K562 (cell line): ENCODE results near the gene NR3C1. TPM values are rescaled to one million over a fixed set of nuclear protein-coding genes. Genes with fewer than 3 reads are reported as not detected.

Experiments
- CHD7 ChIP-seq: fragments of 200-600 bp; sonication (generic); IDR thresholded peaks from one replicate; pipeline ENCODE4 v1.6.1; 2012; ENCODE audit warnings: mild to moderate bottlenecking, low read depth, low read length, inconsistent platforms
- GTF2E2 ChIP-seq: fragments of 200-800 bp; sonication (Bioruptor generic); IDR thresholded peaks from 2 replicates; pipeline ENCODE4 v1.6.1; 2016; ENCODE audit warnings: missing genetic modification characterization, missing compliant biosample characterization
- MYNN ChIP-seq, 2 experiments: sonication (generic); formaldehyde crosslinking in 1 of 2; IDR thresholded peaks; 2 replicates each; pipeline versions ENCODE4 v1.5.0 to v1.6.1; 2016 to 2020; ENCODE audit warnings: antibody characterized with exemption in 1 of 2, missing genetic modification reagents in 1 of 2
- POLR2B ChIP-seq: fragments of 450-650 bp; IDR thresholded peaks from 2 replicates; pipeline ENCODE4 v1.6.1; 2018; ENCODE audit warnings: low read depth; ENCODE audit not compliant: partially characterized antibody
- RHOXF2B ChIP-seq: fragments of 250-450 bp; sonication (Bioruptor Pico); conservative IDR thresholded peaks from 2 replicates; pipeline ENCODE4 v1.5.1; 2021
- ZBTB5 ChIP-seq: fragments of 450-650 bp; IDR thresholded peaks from 2 replicates; pipeline ENCODE4 v1.6.1; 2017; ENCODE audit warnings: antibody characterized with exemption
- ZHX1 ChIP-seq: fragments of 150-350 bp; conservative IDR thresholded peaks from 2 replicates; pipeline ENCODE4 v1.6.1; 2014; ENCODE audit warnings: low read length
- polyA plus RNA-seq, 8 experiments: library from polyadenylated mRNA; depleted of rRNA in 4 of 8; stranded (reverse) in 5 of 8; unstranded in 3 of 8; fragments of >200 nt; fragmentation: Nextera tagmentation in 2 of 8; fragmentation: Illumina TruSeq in 1 of 8; extraction: Ambion mirVana in 2 of 8; extraction: Trizol in 1 of 8; gene quantifications; 2 replicates each; pipeline versions ENCODE4 v1.2.1 to v1.2.3, GENCODE V29; 2011 to 2014; ENCODE audit warnings: inconsistent platforms in 1 of 8, missing spikeins in 1 of 8
- total RNA-seq, 7 experiments: library from RNA; depleted of rRNA in 6 of 7; stranded (reverse); fragments of >200 nt in 6 of 7; fragmentation: Illumina TruSeq in 2 of 7; extraction: Trizol in 2 of 7; gene quantifications; 2 replicates each; pipeline versions ENCODE4 v1.2.1 to v1.2.3, GENCODE V29; 2011 to 2021; ENCODE audit warnings: low replicate concordance in 1 of 7

The NR3C1 gene
- total and polyA plus RNA-seq, 9 of the 15 experiments (the other 6 are each of a cell fraction or from before 2014, with no cell fraction given) = 8.2 to 36.0 (median 15.0) TPM

- TF ChIP-seq MYNN (IDR thresholded peaks at IDR 0.05) (no peak), MYNN (CRISPR knock-in tag; IDR thresholded peaks at IDR 0.05) (no peak), ZHX1 (peak; percentile 77; the same call in 1 of the 2 replicates), RHOXF2B (CRISPR knock-in tag) (no peak), POLR2B (peak; percentile 41), CHD7 (no peak), ZBTB5 (no peak), GTF2E2 (tag) (peak; percentile 92)
Observed at GRCh38 chr5:143405063-143405848, 1.8 kb upstream of the NR3C1 start (continued).
